GM12892 (cell line): ENCODE data around the gene RAB11A. TPM values are rescaled to one million over a fixed set of nuclear protein-coding genes. Genes with fewer than 3 reads are reported as not detected.
A peak's percentile ranks its signal among the peaks of the same experiment; 100 is the strongest.

Experiments used
- DNase-seq: peaks from one replicate; pipeline ENCODE4 v3.0.0; 2011; ENCODE audit not compliant: insufficient read length
- FAIRE-seq: peaks from 2 replicates; lab custom pipeline; 2011; peaks lifted over from hg19 to GRCh38; lab: Jason Lieb, UNC
- POLR2A ChIP-seq: IDR thresholded peaks from 2 replicates; pipeline ENCODE4 v1.6.1; 2011; ENCODE audit warnings: low read depth, low read length, control low read depth
- POLR2AphosphoS5 ChIP-seq: IDR thresholded peaks from 2 replicates; pipeline ENCODE4 v1.6.1; 2011; ENCODE audit warnings: low read depth, low read length, control low read depth
- TAF1 ChIP-seq: IDR thresholded peaks from 2 replicates; pipeline ENCODE4 v1.6.1; 2011; ENCODE audit warnings: low read depth, mild to moderate bottlenecking, control low read depth, low read length, borderline replicate concordance
- polyA plus RNA-seq: library from polyadenylated mRNA; unstranded; fragments of >200 nt; gene quantifications from one replicate; pipeline ENCODE4 v1.2.1, GENCODE V29; 2012; ENCODE audit warnings: missing spikeins, inconsistent platforms; ENCODE audit not compliant: missing spikeins

RAB11A gene
- polyA plus RNA-seq, result 239 TPM

DNA sequence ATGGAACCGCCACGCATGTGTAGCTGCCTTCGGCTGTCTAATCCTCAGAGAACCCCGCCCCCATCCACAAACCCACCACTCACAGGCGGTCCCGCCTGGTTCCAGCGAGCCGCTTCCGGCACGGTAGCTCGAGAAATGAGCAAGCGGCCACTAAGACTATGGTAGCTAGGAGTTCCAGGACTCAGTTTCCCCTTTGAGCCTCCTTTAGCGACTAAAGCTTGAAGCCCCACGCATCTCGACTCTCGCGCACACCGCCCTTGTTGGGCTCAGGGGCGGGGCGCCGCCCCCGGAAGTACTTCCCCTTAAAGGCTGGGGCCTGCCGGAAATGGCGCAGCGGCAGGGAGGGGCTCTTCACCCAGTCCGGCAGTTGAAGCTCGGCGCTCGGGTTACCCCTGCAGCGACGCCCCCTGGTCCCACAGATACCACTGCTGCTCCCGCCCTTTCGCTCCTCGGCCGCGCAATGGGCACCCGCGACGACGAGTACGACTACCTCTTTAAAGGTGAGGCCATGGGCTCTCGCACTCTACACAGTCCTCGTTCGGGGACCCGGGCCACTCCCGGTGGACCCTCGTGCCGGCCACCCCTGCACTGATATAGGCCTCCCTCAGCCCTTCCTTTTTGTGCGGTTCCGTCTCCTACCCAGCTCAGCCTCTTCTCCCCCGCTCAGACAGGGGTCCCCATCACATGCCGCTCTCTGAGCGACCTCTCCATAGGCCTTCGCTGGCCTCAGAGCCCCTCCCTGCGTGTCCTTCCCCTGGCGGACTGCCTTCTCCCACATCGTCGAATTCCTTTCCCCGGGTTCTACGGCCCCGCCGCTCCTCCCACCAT lies at the start of gene RAB11A:
Gene RAB11A, plus strand, starts transcription at position 366 of the 828 bp plus-strand sequence. Its CDS starts 95 bp downstream, at position 461.
- DNase-seq, result peak; percentile 86
- TF ChIP-seq TAF1, result peak; percentile 56; the same call in 1 of the 2 replicates
- peak; percentile 94 for TF ChIP-seq POLR2A
- TF ChIP-seq POLR2AphosphoS5, result peak; percentile 95
- FAIRE-seq, result peak; percentile 90

DNA sequence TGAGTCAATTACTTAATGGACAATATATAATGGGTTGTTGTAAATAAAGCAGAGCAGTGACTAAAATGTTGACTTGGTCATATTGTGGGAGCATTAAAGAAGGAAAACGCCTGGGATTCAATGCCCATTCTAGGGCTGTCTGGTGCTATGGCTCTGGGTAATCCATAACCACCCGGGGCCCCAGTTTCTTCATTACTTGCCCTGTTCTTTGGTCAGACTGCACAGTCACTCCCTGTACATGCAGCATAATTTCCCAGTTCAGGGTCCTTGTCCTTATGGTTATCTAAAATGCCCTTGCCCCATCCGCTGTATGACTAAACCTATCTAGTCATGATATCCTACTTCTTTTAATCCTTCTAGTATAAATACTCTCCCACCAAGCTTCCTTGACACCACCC lies 49.7 kb upstream of the RAB11A start:
- peak; percentile 48 for FAIRE-seq
- no peak for TF ChIP-seq POLR2AphosphoS5
- TF ChIP-seq TAF1, result no peak
- TF ChIP-seq POLR2A, result no peak
- DNase-seq, result no peak

DNA sequence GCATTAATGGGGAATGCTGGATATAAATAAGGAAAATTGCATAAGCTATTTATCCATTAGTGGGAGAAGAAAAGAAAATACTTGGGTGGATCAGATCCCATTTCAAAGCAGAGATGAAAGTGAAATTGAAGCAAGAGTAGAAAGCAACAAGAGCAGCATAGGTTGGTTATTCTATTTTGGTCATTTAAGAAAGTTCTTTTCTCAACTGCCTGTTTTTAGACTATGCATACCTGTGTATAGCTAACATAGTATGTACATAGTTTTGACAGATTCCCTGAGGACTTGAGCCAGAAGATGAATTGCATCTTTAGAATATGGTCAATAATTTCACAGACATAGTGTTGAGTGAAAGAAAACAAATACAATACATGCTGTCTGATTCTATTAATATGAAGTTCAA lies 48.2 kb upstream of the RAB11A start:
- TF ChIP-seq POLR2AphosphoS5, result no peak
- no peak for TF ChIP-seq POLR2A
- TF ChIP-seq TAF1, result no peak
- DNase-seq, result no peak
- no peak for FAIRE-seq

DNA sequence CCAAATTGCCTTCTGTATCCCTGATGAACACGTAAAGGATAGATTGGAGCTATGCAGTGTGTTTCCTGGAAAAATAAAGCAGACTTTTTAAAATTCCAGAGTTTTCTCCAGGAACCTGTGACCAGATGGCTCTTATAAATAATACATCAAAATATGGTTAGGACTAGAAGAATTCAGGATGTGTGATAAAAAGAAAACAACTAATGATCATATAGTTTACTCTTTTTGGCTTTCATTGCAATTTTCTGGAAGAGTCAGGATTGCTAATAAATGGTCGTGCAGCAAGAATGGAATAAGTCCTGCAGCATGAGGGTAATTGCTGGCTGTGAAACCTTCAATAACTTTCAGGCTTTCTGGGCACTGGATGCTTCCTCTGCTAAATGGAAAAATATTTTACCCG lies 47.0 kb upstream of the RAB11A start:
- FAIRE-seq (no peak), DNase-seq (no peak)
- TF ChIP-seq TAF1, result no peak
- no peak for TF ChIP-seq POLR2AphosphoS5
- TF ChIP-seq POLR2A, result no peak

DNA sequence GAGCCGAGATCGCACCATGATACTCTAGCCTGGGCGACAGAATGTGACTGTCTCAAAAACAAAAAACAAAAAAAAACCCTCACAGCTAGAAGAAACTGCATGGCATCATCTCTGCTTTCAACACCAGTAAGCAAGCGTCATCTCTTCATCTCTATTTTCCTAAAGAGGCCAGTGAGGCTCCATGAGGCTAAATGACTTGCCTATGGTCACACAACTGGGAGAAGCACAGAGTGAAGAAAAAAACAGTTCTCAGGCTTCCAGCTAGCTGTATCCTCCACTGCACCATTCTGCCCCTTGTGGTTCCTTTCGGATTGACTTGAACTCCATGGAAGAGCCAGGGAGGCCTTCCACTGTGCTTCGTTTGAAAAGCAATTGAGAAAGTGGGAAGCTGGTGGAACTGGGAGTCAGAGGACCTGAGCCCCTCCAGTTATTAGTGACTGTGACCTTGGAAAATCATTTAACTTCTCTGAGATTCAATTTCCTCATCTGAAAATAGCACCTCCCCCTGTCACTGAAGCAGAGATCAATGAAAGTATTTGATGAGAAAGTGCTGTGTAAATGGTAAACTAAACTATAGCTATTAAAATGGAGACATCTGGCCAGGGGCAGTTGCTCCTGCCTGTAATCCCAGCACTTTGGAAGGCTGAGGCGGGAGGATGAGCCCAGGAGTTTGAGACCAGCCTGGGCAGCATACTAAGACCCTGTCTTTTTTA lies 45.1 kb upstream of the RAB11A start:
- FAIRE-seq, result peak; percentile 60
- TF ChIP-seq POLR2A (no peak), POLR2AphosphoS5 (no peak), TAF1 (no peak)
- DNase-seq, result no peak

DNA sequence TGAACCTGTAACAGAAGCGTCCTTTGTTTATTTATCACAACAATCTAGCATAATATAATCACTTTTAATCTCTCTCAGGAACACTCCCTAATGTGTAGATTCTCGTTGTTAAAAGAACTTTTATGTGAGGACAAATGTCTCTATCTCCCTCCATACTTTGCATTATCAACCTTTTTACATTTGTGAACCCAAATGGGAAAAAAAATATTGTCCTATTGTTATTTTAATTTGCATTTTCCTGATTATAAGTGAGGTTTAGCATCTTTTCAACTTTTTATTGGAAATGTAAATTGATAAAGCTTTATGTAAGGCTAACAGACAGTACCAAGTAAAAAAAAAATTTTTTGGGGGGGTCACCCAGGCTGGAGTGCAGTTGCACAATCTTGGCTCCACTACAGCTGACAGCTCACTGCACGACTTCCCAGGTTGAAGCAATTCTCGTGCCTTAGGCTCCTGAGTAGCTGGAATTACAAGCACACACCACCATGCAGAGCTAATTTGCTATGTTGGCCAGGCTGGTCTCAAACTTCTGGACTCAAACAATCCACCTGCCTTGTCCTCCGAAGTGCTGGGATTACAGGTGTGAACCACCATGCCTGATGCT lies 44.2 kb upstream of the RAB11A start:
- TF ChIP-seq POLR2A (no peak), TAF1 (no peak), POLR2AphosphoS5 (no peak)
- DNase-seq, result no peak
- FAIRE-seq, result no peak

DNA sequence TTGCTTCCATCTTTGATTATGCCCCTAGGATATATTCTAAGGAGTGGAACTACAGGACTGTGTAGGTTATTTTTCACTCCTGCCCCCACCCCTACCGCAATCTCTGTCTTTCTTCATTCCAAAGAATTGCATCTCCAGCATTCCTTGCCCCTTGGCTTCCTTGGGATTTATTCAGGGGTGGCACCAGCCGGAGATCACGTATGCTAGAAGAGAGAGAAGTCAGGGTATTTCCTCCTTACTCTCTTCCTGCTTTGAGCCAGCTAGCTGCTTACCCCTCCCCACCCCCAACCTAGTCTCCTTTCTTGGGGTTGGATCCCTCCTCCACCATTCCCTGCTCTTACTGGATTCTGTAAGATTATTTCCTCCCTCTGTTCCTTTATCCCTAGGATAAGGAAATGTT lies 42.2 kb upstream of the RAB11A start:
- no peak for FAIRE-seq
- no peak for DNase-seq
- no peak for TF ChIP-seq TAF1
- no peak for TF ChIP-seq POLR2AphosphoS5
- no peak for TF ChIP-seq POLR2A

DNA sequence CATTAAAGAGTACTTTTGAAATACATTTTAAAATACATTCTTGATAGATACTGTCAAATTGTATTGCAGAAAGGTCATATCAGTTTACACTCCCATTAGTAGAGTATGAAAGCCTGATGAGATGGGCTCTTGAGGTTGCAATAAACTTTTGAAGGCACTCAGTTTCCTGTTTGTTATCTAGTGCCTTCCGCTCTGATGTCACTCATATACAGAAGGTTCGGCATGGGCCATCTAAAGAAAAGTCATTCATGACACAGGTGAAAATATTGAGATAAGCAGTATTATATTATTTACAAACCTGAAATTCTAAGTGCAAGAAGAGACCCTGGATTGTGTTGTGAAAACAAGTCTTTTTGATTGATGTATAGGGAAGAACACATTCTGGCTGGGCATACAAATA lies 40.7 kb upstream of the RAB11A start:
- no peak for FAIRE-seq
- DNase-seq, result no peak
- TF ChIP-seq POLR2AphosphoS5, result no peak
- TF ChIP-seq POLR2A, result no peak
- no peak for TF ChIP-seq TAF1

DNA sequence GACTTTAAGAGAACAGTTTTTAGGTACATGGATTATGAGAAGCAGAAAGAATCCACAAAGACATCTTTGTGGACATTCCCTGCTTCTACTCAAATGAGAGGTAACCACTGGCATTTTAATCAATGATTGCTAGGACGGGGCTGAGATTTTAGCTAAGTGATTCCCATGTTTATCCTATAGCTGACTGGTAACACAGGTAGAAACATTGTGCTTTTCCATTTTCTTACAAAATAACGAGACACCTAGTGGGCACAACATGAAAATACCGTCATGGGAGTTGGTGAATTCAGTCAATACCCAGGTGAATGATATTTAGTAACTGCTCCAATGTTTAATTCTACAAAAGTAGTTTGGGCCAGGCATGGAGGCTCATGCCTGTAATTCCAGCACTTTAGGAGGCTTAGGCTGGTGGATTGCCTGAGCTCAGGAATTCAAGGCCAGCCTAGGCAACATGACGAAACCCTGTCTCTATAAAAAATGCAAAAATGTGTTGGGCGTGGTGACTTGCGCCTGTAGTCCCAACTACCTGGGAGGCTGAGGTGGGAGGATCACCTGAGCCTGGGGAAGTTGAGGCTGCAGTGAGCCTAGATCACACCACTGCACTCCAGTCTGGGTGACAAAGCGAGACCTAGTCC lies 40.0 kb upstream of the RAB11A start:
- TF ChIP-seq TAF1, result no peak
- no peak for TF ChIP-seq POLR2AphosphoS5
- no peak for TF ChIP-seq POLR2A
- no peak for DNase-seq
- peak; percentile 86 for FAIRE-seq

DNA sequence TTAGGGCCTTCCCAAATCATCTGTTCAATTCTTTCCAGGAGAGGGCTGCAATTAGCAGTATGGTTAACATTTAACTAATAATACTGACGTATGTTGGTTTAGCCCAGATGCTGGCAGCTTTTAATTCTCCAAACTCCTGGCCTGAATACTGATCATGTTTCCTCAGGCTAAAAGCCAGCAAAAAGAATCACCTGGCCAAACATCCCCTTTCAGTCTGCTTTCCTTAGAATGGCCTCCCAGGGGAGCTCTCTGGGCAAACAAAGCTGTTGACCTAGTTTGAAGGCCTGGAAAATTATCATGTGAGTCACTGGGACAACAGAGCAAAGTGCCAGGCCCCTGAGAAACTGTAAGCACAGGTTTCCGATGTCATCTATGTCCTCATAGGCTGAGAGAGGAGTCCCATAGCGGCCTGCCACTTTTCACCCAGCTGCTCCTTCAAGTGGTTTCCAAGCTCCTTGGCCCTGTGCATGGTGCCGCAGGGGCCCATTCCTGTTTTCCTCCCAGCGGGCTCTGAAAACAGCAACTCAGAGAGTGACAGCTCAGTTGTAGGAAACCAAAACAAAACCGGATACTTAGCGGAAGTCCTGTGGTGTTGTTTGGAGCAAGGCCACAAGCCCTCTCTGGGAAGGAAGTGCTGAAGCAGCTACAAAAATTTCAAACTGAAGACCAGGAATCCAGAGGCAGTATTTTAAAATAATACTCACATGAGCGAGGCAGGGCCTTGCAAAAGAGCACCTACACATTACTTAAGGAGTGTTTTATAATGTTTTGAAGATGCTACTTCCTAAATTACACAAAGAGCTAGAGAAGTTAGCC lies 36.5 kb upstream of the RAB11A start:
- no peak for TF ChIP-seq POLR2A
- TF ChIP-seq TAF1, result no peak
- no peak for TF ChIP-seq POLR2AphosphoS5
- FAIRE-seq, result no peak
- no peak for DNase-seq
